Ishikawa (cell line): ENCODE results near the gene CCL18.

ENCODE experiments used
- RAD21 ChIP-seq: IDR thresholded peaks from 2 replicates; pipeline ENCODE4 v1.6.1; 2012; ENCODE audit warnings: low read depth
- YY1 ChIP-seq: IDR thresholded peaks from 2 replicates; pipeline ENCODE4 v1.6.1; 2012; ENCODE audit warnings: low read depth

DNA sequence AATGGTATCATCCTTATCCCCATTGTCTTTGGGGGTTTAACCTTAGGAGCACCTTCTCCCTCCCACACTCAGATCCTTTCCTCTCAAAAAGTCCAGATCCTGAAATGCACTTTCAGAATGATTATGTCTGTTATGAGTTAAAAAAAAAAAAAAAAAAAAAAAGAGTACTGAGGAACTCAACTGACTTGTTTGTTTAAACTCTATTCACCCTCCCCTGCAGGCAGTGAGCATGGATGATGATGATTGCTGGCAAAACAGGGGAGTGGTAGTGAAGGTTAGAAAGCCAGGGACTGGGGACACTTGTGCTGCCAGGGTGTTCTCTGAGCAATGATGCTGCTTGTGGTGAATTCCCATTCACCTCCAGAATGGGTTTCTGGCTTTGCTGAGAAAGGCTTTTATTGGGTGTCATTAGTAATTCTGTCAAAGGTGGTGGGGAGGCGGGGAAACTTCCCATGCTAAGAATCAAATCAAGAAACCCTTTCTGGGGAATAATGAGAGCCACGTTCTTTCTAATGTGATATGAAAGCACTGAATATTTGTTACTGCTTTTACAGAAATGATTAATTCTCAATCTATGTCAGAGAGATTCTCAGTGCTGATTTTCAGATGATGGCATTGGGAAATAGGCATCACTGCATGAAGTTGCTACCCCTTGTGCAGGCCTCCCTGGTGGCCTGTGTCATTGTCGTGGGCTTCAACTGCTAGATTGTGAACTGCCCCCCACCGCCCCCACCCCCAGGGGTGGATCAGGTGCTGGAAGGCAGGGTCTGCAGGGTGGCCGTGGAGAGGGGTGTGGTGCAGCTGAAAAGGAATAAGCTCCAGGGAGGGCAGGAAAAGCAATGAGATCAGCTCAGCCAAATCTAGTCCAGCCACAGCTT, 53.7 kb downstream of the CCL18 start:
- no peak for TF ChIP-seq RAD21
- TF ChIP-seq YY1, result no peak
